H1 (cell line): Measurements from ENCODE around the gene GPX7. TPM values are rescaled to one million over a fixed set of nuclear protein-coding genes. Genes with fewer than 3 reads are reported as not detected.

ENCODE experiments used
- CTCF ChIA-PET: fragments of 300-600 bp; sonication (Branson Sonifier 250); formaldehyde crosslinking; loops from one replicate; lab custom pipeline; 2021; ENCODE audit not compliant: partially characterized antibody; lab: Charles Lee
- POLR2A ChIA-PET: fragments of 300-600 bp; sonication (Branson Sonifier 250); formaldehyde crosslinking; loops from one replicate; lab custom pipeline; 2021; ENCODE audit warnings: inconsistent platforms; ENCODE audit not compliant: partially characterized antibody; lab: Charles Lee
- DNase-seq, 2 experiments: peaks; one replicate each; pipeline versions ENCODE4 v3.0.0 to v3.0.0-alpha.2; 2010 to 2022; ENCODE audit warnings: low spot score in 2 of 2, low read depth in 1 of 2, mixed read lengths in 1 of 2
- FAIRE-seq: peaks from 2 replicates; lab custom pipeline; 2011; peaks lifted over from hg19 to GRCh38; lab: Jason Lieb, UNC
- H2AFZ ChIP-seq: 2 replicates; pipeline ENCODE4 v1.8.1; 2012; ENCODE audit warnings: low read length, inconsistent platforms
- H2AK5ac ChIP-seq: 2 replicates; pipeline ENCODE4 v1.6.1; 2013; ENCODE audit warnings: low read depth, low read length
- H2BK120ac ChIP-seq: replicated peaks from 2 replicates; pipeline ENCODE3; 2013; ENCODE audit warnings: low read depth, low read length, inconsistent platforms
- H2BK12ac ChIP-seq: 2 replicates; pipeline ENCODE4 v1.6.1; 2013; ENCODE audit warnings: low read depth, low read length
- H2BK15ac ChIP-seq: 2 replicates; pipeline ENCODE4 v1.6.1; 2013; ENCODE audit warnings: low read length
- H2BK20ac ChIP-seq: 2 replicates; pipeline ENCODE4 v1.6.1; 2013; ENCODE audit warnings: low read length
- H2BK5ac ChIP-seq: 2 replicates; pipeline ENCODE4 v1.6.1; 2013; ENCODE audit warnings: low read depth, low read length
- H3K14ac ChIP-seq: 2 replicates; pipeline ENCODE4 v1.6.1; 2013; ENCODE audit warnings: inconsistent platforms; ENCODE audit not compliant: insufficient read length
- H3K18ac ChIP-seq: 2 replicates; pipeline ENCODE4 v1.6.1; 2013; ENCODE audit warnings: low read length; ENCODE audit errors: extremely low read depth
- H3K23ac ChIP-seq: 2 replicates; pipeline ENCODE4 v1.6.1; 2013; ENCODE audit warnings: inconsistent platforms; ENCODE audit not compliant: insufficient read length
- H3K23me2 ChIP-seq: 2 replicates; pipeline ENCODE4 v1.6.1; 2013; ENCODE audit warnings: low read depth, low read length
- H3K27ac ChIP-seq: 2 replicates; pipeline ENCODE4 v1.6.1; 2011; ENCODE audit warnings: low read depth, low read length, inconsistent platforms
- H3K27me3 ChIP-seq, 4 experiments: replicated peaks in 1 of 4; 1 replicate in 1 of 4; 2 replicates in 3 of 4; pipeline versions ENCODE4 v1.6.1 to v1.8.1; 2011 to 2013; ENCODE audit warnings: low read length in 3 of 4, mild to moderate bottlenecking in 3 of 4, inconsistent platforms in 2 of 4, mixed read lengths in 2 of 4, moderate library complexity in 1 of 4; ENCODE audit not compliant: control insufficient read depth in 3 of 4, insufficient read depth in 3 of 4; ENCODE audit errors: extremely low read depth in 1 of 4
- H3K36me3 ChIP-seq, 4 experiments: 2 replicates each; pipeline versions ENCODE4 v1.6.1 to v1.8.1; 2011 to 2013; ENCODE audit warnings: mild to moderate bottlenecking in 4 of 4, low read length in 3 of 4, moderate library complexity in 2 of 4, control low read depth in 1 of 4, inconsistent platforms in 1 of 4; ENCODE audit not compliant: insufficient read depth in 4 of 4, control insufficient read depth in 2 of 4
- H3K4ac ChIP-seq: replicated peaks from 2 replicates; pipeline ENCODE3; 2013; ENCODE audit warnings: low read length, low read depth, mixed read lengths, inconsistent platforms; ENCODE audit not compliant: insufficient read length
- H3K4me1 ChIP-seq, 4 experiments: replicated peaks in 1 of 4; 1 replicate in 1 of 4; 2 replicates in 3 of 4; pipeline versions ENCODE4 v1.6.1 to v1.8.1; 2011 to 2013; ENCODE audit warnings: low read length in 3 of 4, inconsistent platforms in 2 of 4, mixed read lengths in 1 of 4; ENCODE audit not compliant: insufficient read depth in 4 of 4, control insufficient read depth in 3 of 4
- H3K4me2 ChIP-seq, 2 experiments: 2 replicates each; pipeline versions ENCODE4 v1.6.1 to v1.8.1; 2011 to 2013; ENCODE audit warnings: low read depth in 2 of 2, low read length in 2 of 2, control low read depth in 1 of 2, inconsistent platforms in 1 of 2, mild to moderate bottlenecking in 1 of 2; ENCODE audit not compliant: insufficient read depth in 1 of 2
- H3K4me3 ChIP-seq, 4 experiments: fragments of 200-600, 300-600 bp in 1 of 4; sonication (generic), shearing (Covaris generic), sonication (Bioruptor Twin) in 1 of 4; 2 replicates each; pipeline versions ENCODE4 v1.5.1 to v1.8.1; 2011 to 2016; ENCODE audit warnings: low read length in 4 of 4, low read depth in 3 of 4, control low read depth in 2 of 4, inconsistent platforms in 2 of 4, mild to moderate bottlenecking in 2 of 4, mixed read lengths in 1 of 4, moderate library complexity in 1 of 4; ENCODE audit not compliant: insufficient read depth in 2 of 4; ENCODE audit errors: extremely low read depth in 1 of 4
- H3K56ac ChIP-seq: replicated peaks from 2 replicates; pipeline ENCODE3; 2013; ENCODE audit warnings: low read depth, mild to moderate bottlenecking, mixed read lengths, low read length, inconsistent platforms; ENCODE audit not compliant: insufficient read length
- H3K79me1 ChIP-seq: 2 replicates; pipeline ENCODE4 v1.6.1; 2013; ENCODE audit warnings: low read depth, low read length, control low read depth
- H3K79me2 ChIP-seq, 2 experiments: 2 replicates each; pipeline versions ENCODE4 v1.6.1 to v1.8.1; 2012 to 2013; ENCODE audit warnings: low read length in 2 of 2, mild to moderate bottlenecking in 2 of 2, inconsistent platforms in 1 of 2; ENCODE audit not compliant: insufficient read depth in 2 of 2, control insufficient read depth in 1 of 2
- H3K9ac ChIP-seq, 4 experiments: replicated peaks in 1 of 4; 1 replicate in 1 of 4; 2 replicates in 3 of 4; pipeline versions ENCODE4 v1.6.1 to v1.8.1; 2011 to 2013; ENCODE audit warnings: low read depth in 3 of 4, low read length in 3 of 4, control low read depth in 2 of 4, mild to moderate bottlenecking in 2 of 4, moderate library complexity in 2 of 4, inconsistent platforms in 1 of 4; ENCODE audit errors: extremely low read depth in 1 of 4
- H3K9me3 ChIP-seq, 2 experiments: 2 replicates each; pipeline versions ENCODE4 v1.6.1 to v1.8.1; 2012 to 2013; ENCODE audit warnings: mild to moderate bottlenecking in 2 of 2, moderate library complexity in 2 of 2, control low read depth in 1 of 2, inconsistent platforms in 1 of 2, low read depth in 1 of 2, low read length in 1 of 2, mixed read lengths in 1 of 2; ENCODE audit not compliant: insufficient read depth in 2 of 2
- H4K20me1 ChIP-seq, 2 experiments: replicated peaks in 1 of 2; 2 replicates each; pipeline versions ENCODE3 to v1.8.1; 2011 to 2013; ENCODE audit warnings: inconsistent platforms in 2 of 2, low read length in 2 of 2, mild to moderate bottlenecking in 1 of 2; ENCODE audit not compliant: insufficient read depth in 2 of 2, control insufficient read depth in 1 of 2
- H4K5ac ChIP-seq: 2 replicates; pipeline ENCODE4 v1.6.1; 2013; ENCODE audit warnings: low read length, low read depth, mixed read lengths, inconsistent platforms; ENCODE audit not compliant: insufficient read length
- H4K8ac ChIP-seq: 2 replicates; pipeline ENCODE4 v1.8.0; 2013; ENCODE audit warnings: mild to moderate bottlenecking, moderate library complexity, low read length, inconsistent platforms; ENCODE audit not compliant: insufficient read depth; ENCODE audit errors: extremely low read depth
- H4K91ac ChIP-seq: replicated peaks from 2 replicates; pipeline ENCODE3; 2013; ENCODE audit warnings: low read length, mixed read lengths, inconsistent platforms; ENCODE audit not compliant: insufficient read length
- ASH2L ChIP-seq: fragments of 200-600, 300-600 bp; sonication (generic); IDR thresholded peaks from one replicate; pipeline ENCODE4 v1.7.1; 2017; ENCODE audit warnings: low read length
- CHD1 ChIP-seq: IDR thresholded peaks from 2 replicates; pipeline ENCODE4 v1.6.1; 2012; ENCODE audit warnings: low read depth, low read length, improper control_type of control experiment
- CHD2 ChIP-seq: IDR thresholded peaks from 2 replicates; pipeline ENCODE4 v1.6.1; 2012; ENCODE audit warnings: low read length, improper control_type of control experiment
- MAX ChIP-seq: IDR thresholded peaks from 2 replicates; pipeline ENCODE4 v1.6.1; 2012; ENCODE audit warnings: inconsistent platforms
- SAP30 ChIP-seq: fragments of 300-600 bp; sonication (generic); IDR thresholded peaks from 2 replicates; pipeline ENCODE4 v1.7.1; 2012; ENCODE audit warnings: low read length, moderate library complexity, mild to moderate bottlenecking, inconsistent platforms; ENCODE audit not compliant: insufficient read depth, insufficient replicate concordance
- SUZ12 ChIP-seq: fragments of 200-600 bp; sonication (generic); IDR thresholded peaks from 2 replicates; pipeline ENCODE4 v1.6.1; 2012; ENCODE audit warnings: mild to moderate bottlenecking, inconsistent platforms, low read length, moderate library complexity, mixed read lengths
- TEAD4 ChIP-seq: IDR thresholded peaks from 2 replicates; pipeline ENCODE4 v1.6.1; 2012; ENCODE audit warnings: low read depth, low read length, inconsistent platforms, mixed read lengths
- WGBS, 2 experiments: shearing (Covaris generic) in 1 of 2; methylation state at CpG; one replicate each; pipeline versions ENCODE4 v1.1.6 to v1.1.7; 2013 to 2015; ENCODE audit warnings: low lambda C conversion rate in 2 of 2, mixed read lengths in 2 of 2, inconsistent platforms in 1 of 2, low coverage in 1 of 2, missing lambda C conversion rate in 1 of 2; ENCODE audit not compliant: insufficient replicate concordance in 2 of 2, insufficient coverage in 1 of 2, insufficient read length in 1 of 2; ENCODE audit errors: extremely low coverage in 1 of 2, missing lambda C conversion rate in 1 of 2; 5-methylcytosine and 5-hydroxymethylcytosine counted together
- long read RNA-seq, 2 experiments: library from RNA in 1 of 2; library from capped mRNA in 1 of 2; stranded (forward); transcript quantifications; one replicate each; pipeline ENCODE4 v2.0.0, GENCODE V29; 2021; ENCODE audit warnings: inconsistent platforms in 1 of 2
- polyA minus RNA-seq, 3 experiments: library from RNA; depleted of rRNA, polyadenylated mRNA; stranded (reverse); fragments of >200 nt; gene quantifications; 1 replicate in 2 of 3; 2 replicates in 1 of 3; pipeline ENCODE4 v1.2.3, GENCODE V29; 2011
- polyA plus RNA-seq, 7 experiments: library from polyadenylated mRNA; depleted of rRNA in 3 of 7; stranded (reverse) in 5 of 7; unstranded in 2 of 7; fragments of >200 nt in 5 of 7; fragments of 200-250 nt in 2 of 7; gene quantifications; 1 replicate in 5 of 7; 2 replicates in 1 of 7; 4 replicates in 1 of 7; pipeline versions ENCODE4 v1.2.1 to v1.2.3, GENCODE V29; 2011 to 2013; ENCODE audit warnings: missing spikeins in 2 of 7, mixed read lengths in 2 of 7
- total RNA-seq: library from RNA; stranded (reverse); fragmentation: NEBNext Ultra II Directional; extraction: Animal tissue kit (Norgen Biotek cat#: 25700); gene quantifications from 2 replicates; pipeline ENCODE4 v1.2.1, GENCODE V29; 2021

Gene GPX7
- 12.2 and 13.0 TPM in 2 replicates for total RNA-seq
- polyA plus RNA-seq (2011; rRNA removed): 30.9 and 37.5 TPM in 2 replicates
- 27.8 TPM for polyA plus RNA-seq (2011; cell fraction: cytosol; rRNA removed)
- 21.1 TPM for polyA plus RNA-seq (2011; cell fraction: nucleus; rRNA removed)
- 9.4 to 15.7 TPM (median 14.1 TPM) in 4 replicates for polyA plus RNA-seq (2012, experiment 1 of 2)
- 14.0 TPM for polyA plus RNA-seq (2012, experiment 2 of 2)
- polyA plus RNA-seq (2013, experiment 1 of 2): 16.6 TPM
- polyA plus RNA-seq (2013, experiment 2 of 2): 18.6 TPM
- polyA minus RNA-seq (2011; rRNA and poly(A)+ RNA removed): 10.8 and 18.3 TPM in 2 replicates
- polyA minus RNA-seq (2011; cell fraction: cytosol; rRNA and poly(A)+ RNA removed): 12.9 TPM
- polyA minus RNA-seq (2011; cell fraction: nucleus; rRNA and poly(A)+ RNA removed): 7.4 TPM
- long read RNA-seq, experiment 1, transcript GPX7-201 (3 exons, 1,228 nt): major isoform, 9 of 13 reads
- long read RNA-seq, experiment 1, partial matches to known transcripts: 4 of 13 reads
- long read RNA-seq, experiment 1, other reads (novel, unspliced or antisense): 0 of 13 reads
- long read RNA-seq, experiment 2, transcript GPX7-201 (3 exons, 1,228 nt): major isoform, 16 of 17 reads
- long read RNA-seq, experiment 2, partial matches to known transcripts: 0 of 17 reads
- long read RNA-seq, experiment 2, other reads (novel, unspliced or antisense): 1 of 17 reads

DNA sequence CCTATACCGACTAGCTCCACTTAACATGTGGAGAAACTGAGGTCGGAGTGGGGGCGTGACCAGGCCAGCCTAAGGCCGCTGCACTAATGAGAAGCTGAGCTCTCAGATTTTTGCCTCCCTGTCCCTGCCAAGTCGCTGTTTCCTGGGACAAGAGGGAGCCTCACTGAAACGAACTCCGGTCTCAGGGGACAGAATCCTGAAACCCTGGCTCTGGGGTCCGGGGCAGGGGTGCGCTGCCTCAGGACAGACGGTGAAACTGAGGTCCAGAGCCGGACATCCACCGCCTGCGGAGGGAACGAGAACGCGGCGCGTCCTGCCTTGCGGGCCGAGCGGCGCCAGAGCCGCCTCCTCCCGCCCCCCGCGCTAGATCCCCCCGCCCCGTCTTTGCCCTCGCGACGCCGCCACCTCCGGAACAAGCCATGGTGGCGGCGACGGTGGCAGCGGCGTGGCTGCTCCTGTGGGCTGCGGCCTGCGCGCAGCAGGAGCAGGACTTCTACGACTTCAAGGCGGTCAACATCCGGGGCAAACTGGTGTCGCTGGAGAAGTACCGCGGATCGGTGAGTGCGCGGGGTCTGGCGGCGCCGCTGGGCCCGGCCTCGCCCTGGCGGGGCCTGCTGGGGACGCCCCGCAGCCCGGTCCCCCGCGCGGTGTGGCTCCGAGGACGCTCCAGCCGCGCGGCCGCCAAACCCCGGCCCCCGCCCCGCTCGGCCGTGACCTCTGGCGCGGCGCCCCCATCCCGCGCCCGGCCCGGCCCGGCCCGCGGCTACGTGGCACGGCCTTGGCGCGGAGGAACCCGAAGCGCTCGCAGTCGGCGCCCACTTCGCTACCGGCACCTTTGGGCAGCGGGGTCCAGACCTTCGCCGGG lies at the start of gene GPX7:
Gene GPX7 (plus strand): TSS at position 381 of the 865 bp plus-strand sequence. CDS start 39 bp downstream, at position 420.
- Histone ChIP-seq H2BK120ac (no peak within 1 kb of the TSS), H4K91ac (peak within 1 kb of the TSS; percentile 79), H3K27me3 (peaks cover 2 to 35% (median 31%) of the 10 kb centered on the region in 4 experiments), H3K4me2 (peak within 1 kb of the TSS; percentile 77 to 80), H3K4me3 (peak within 1 kb of the TSS; percentile 33 to 65 (median 51)), H3K56ac (no peak within 1 kb of the TSS), H3K79me1 (no peaks in the 10 kb centered on the region), H3K23me2 (peaks cover 8% of the 10 kb centered on the region), H2AK5ac (no peak within 1 kb of the TSS), H3K4me1 (peaks cover 0 to 10% (median 2%) of the 10 kb centered on the region in 4 experiments; a peak in 2 of 7 replicates), H3K36me3 (0 out of 8 replicates have a peak, but pooled peaks cover 0 to 2% (median 0%) of the 10 kb centered on the region in 4 experiments), H2BK20ac (no peak within 1 kb of the TSS), H3K4ac (no peak within 1 kb of the TSS), H3K27ac (no peak within 1 kb of the TSS), H4K8ac (peak within 1 kb of the TSS; percentile 72), H2BK15ac (no peak within 1 kb of the TSS), H3K9me3 (no peaks in the 10 kb centered on the region), H3K18ac (peak within 1 kb of the TSS; percentile 85; the same call in 1 of the 2 replicates), H3K9ac (peak within 1 kb of the TSS; percentile 38 to 69 (median 51); a peak in 6 of 7 replicates), H4K20me1 (no peaks in the 10 kb centered on the region), H4K5ac (peak within 1 kb of the TSS; percentile 34), H3K79me2 (no peaks in the 10 kb centered on the region), H2BK5ac (peak within 1 kb of the TSS; percentile 67; the same call in 1 of the 2 replicates), H2AFZ (peak within 1 kb of the TSS; percentile 86), H2BK12ac (peak within 1 kb of the TSS; percentile 70; the same call in 1 of the 2 replicates), H3K23ac (no peak within 1 kb of the TSS), H3K14ac (no peak within 1 kb of the TSS)
- 7% methylated on average over 49 of the region's 97 CpGs; no CpG with 5 or more reads in 1 of the 2 experiments for WGBS, 2 experiments
- POLR2A ChIA-PET: interaction anchor here (0.7 to 3.6 kb wide), 10 partner anchors 9 to 73 kb away, joined by 3 to 9 read pairs (median 4); partner anchors contain the start of genes SHISAL2A and TUT4
- FAIRE-seq (no peak), DNase-seq (peak in 1 of 2 experiments; percentile 66)
- CTCF ChIA-PET: interaction anchor here (1.2 kb wide), 1 partner anchor 33 kb away, joined by 3 read pairs; no protein-coding TSS in a partner anchor
- TF ChIP-seq CHD1 (no peak), CHD2 (no peak), ASH2L (peak; percentile 25), TEAD4 (no peak), MAX (peak; percentile 70), SAP30 (no peak), SUZ12 (peak; percentile 43; the same call in 1 of the 2 replicates)
